ENCODE measurements around the gene PRDM16. TPM values are rescaled to one million over a fixed set of nuclear protein-coding genes. Genes with fewer than 3 reads are reported as not detected.
"Not testable (repeated sequence)": the region's sequence is repeated elsewhere in the genome, so short reads cannot be mapped to it uniquely, and the experiment has no call there.

The PRDM16 gene
- total RNA-seq, 1 donor = 19.9 TPM

- DNase-seq (ENCODE audit: low read depth in 2 of 3, low spot score in 2 of 3) = no peak
Measured at GRCh38 chr1:3080053-3080955, 11.3 kb downstream of the PRDM16 start.

GRCh38 chr1:3081171-3081683, 12.2 kb downstream of the PRDM16 start:
- DNase-seq (ENCODE audit: low read depth in 2 of 3, low spot score in 2 of 3) = no peak

GRCh38 chr1:3082051-3082450, 13.0 kb downstream of the PRDM16 start:
- DNase-seq (ENCODE audit: low read depth in 2 of 3, low spot score in 2 of 3) = no peak

- DNase-seq (ENCODE audit: low read depth in 2 of 3, low spot score in 2 of 3) = no peak
Measured at GRCh38 chr1:3082571-3083516, 13.8 kb downstream of the PRDM16 start.

GRCh38 chr1:3084154-3084553, 15.2 kb downstream of the PRDM16 start:
- DNase-seq (ENCODE audit: low read depth in 2 of 3, low spot score in 2 of 3) = no peak

- no peak for DNase-seq (ENCODE audit: low read depth in 2 of 3, low spot score in 2 of 3)
Measured at GRCh38 chr1:3084726-3085125, 15.7 kb downstream of the PRDM16 start.

- DNase-seq (ENCODE audit: low read depth in 2 of 3, low spot score in 2 of 3) = no peak
Measured at GRCh38 chr1:3085721-3086120, 16.7 kb downstream of the PRDM16 start.

- no peak for DNase-seq (ENCODE audit: low read depth in 2 of 3, low spot score in 2 of 3)
Measured at GRCh38 chr1:3086272-3086974, 17.4 kb downstream of the PRDM16 start.

GRCh38 chr1:3087049-3087448, 18.0 kb downstream of the PRDM16 start:
- DNase-seq (ENCODE audit: low read depth in 2 of 3, low spot score in 2 of 3) = no peak

GRCh38 chr1:3087946-3088668, 19.1 kb downstream of the PRDM16 start:
- not testable (repeated sequence) for DNase-seq (ENCODE audit: low read depth in 2 of 3, low spot score in 2 of 3)

GRCh38 chr1:3089490-3089889, 20.5 kb downstream of the PRDM16 start:
- DNase-seq (ENCODE audit: low read depth in 2 of 3, low spot score in 2 of 3) = no peak

- no peak for DNase-seq (ENCODE audit: low read depth in 2 of 3, low spot score in 2 of 3)
Measured at GRCh38 chr1:3091334-3091733, 22.3 kb downstream of the PRDM16 start.

GRCh38 chr1:3092530-3092929, 23.5 kb downstream of the PRDM16 start:
- DNase-seq (ENCODE audit: low read depth in 2 of 3, low spot score in 2 of 3) = no peak

- peak in 2 of 3 donors; percentile 71 to 84 for DNase-seq (ENCODE audit: low read depth in 2 of 3, low spot score in 2 of 3)
Measured at GRCh38 chr1:3093898-3094626, 25.1 kb downstream of the PRDM16 start.

GRCh38 chr1:3094863-3095780, 26.1 kb downstream of the PRDM16 start:
- no peak for DNase-seq (ENCODE audit: low read depth in 2 of 3, low spot score in 2 of 3)

- DNase-seq (ENCODE audit: low read depth in 2 of 3, low spot score in 2 of 3) = peak in 1 of 3 donors; percentile 52
Measured at GRCh38 chr1:3096345-3096744, 27.3 kb downstream of the PRDM16 start.

- DNase-seq (ENCODE audit: low read depth in 2 of 3, low spot score in 2 of 3) = no peak
Measured at GRCh38 chr1:3097231-3097630, 28.2 kb downstream of the PRDM16 start.

- no peak for DNase-seq (ENCODE audit: low read depth in 2 of 3, low spot score in 2 of 3)
Measured at GRCh38 chr1:3097861-3098260, 28.9 kb downstream of the PRDM16 start.
